OCI-LY3 (cell line): ENCODE results near the gene KAT6B.

Experiments used
- H2AFZ ChIP-seq: fragments of 200-600, 300-600 bp; shearing (Covaris generic); 2 replicates; pipeline ENCODE4 v1.6.0; 2014; ENCODE audit warnings: antibody characterized with exemption, low read depth, low read length
- H3K27ac ChIP-seq: fragments of 200-600, 300-600 bp; sonication (generic); 2 replicates; pipeline ENCODE4 v1.5.1; 2014; ENCODE audit warnings: mild to moderate bottlenecking, low read length, moderate library complexity, mixed read lengths
- H3K27me3 ChIP-seq: fragments of 200-600, 300-600 bp; sonication (generic); 2 replicates; pipeline ENCODE4 v1.6.1; 2014; ENCODE audit warnings: low read depth, low read length, mixed read lengths
- H3K36me3 ChIP-seq: fragments of 200-600, 300-600 bp; sonication (generic); replicated peaks from 2 replicates; pipeline ENCODE3; 2014; ENCODE audit warnings: low read depth, low read length, mixed read lengths
- H3K4me1 ChIP-seq: fragments of 300-600, 200-600 bp; sonication (generic); 2 replicates; pipeline ENCODE4 v1.6.1; 2014; ENCODE audit warnings: low read length, mixed read lengths
- H3K4me2 ChIP-seq: fragments of 200-600, 300-600 bp; sonication (generic); 2 replicates; pipeline ENCODE4 v1.6.1; 2014; ENCODE audit warnings: low read length, mixed read lengths
- H3K4me3 ChIP-seq: fragments of 300-600, 200-600 bp; sonication (generic); 2 replicates; pipeline ENCODE4 v1.5.1; 2014; ENCODE audit warnings: antibody characterized with exemption, mild to moderate bottlenecking, low read length, moderate library complexity
- H3K79me2 ChIP-seq: fragments of 300-600, 200-600 bp; shearing (Covaris generic); 2 replicates; pipeline ENCODE4 v1.6.1; 2014; ENCODE audit warnings: mild to moderate bottlenecking, low read length, mixed read lengths
- H3K9ac ChIP-seq: fragments of 300-600, 200-600 bp; shearing (Covaris generic); 2 replicates; pipeline ENCODE4 v1.6.0; 2014; ENCODE audit warnings: mild to moderate bottlenecking, low read length, moderate library complexity
- H3K9me3 ChIP-seq: fragments of 200-600, 300-600 bp; shearing (Covaris generic); 2 replicates; pipeline ENCODE4 v1.6.1; 2014; ENCODE audit warnings: low read length, mixed read lengths; ENCODE audit not compliant: insufficient read depth
- H4K20me1 ChIP-seq: fragments of 200-600, 300-600 bp; sonication (generic); 2 replicates; pipeline ENCODE4 v1.6.1; 2016; ENCODE audit warnings: low read length, mixed read lengths; ENCODE audit not compliant: insufficient read depth
- CTCF ChIP-seq: fragments of 200-600, 300-600 bp; sonication (generic); IDR thresholded peaks from 2 replicates; pipeline ENCODE4 v1.5.1; 2014; ENCODE audit warnings: antibody characterized with exemption, low read length, low read depth
- EZH2phosphoT487 ChIP-seq: fragments of 200-600 bp; shearing (Covaris generic); IDR thresholded peaks from 2 replicates; pipeline ENCODE4 v1.6.1; 2018; ENCODE audit warnings: antibody characterized with exemption, mixed run types, low read depth

Gene KAT6B

GRCh38 chr10:74816824-74817498 lies 9.4 kb upstream of the KAT6B start:
- TF ChIP-seq CTCF (no peak), EZH2phosphoT487 (no peak)
- no peaks in the 10 kb centered on the region for H3K9me3 ChIP-seq
- H3K79me2 ChIP-seq, result no peaks in the 10 kb centered on the region

GRCh38 chr10:74821501-74821900 lies 4.9 kb upstream of the KAT6B start:
- Histone ChIP-seq H3K79me2 (no peaks in the 10 kb centered on the region), H3K4me1 (0 out of 2 replicates have a peak, but pooled peaks cover 5% of the 10 kb centered on the region), H3K9me3 (no peaks in the 10 kb centered on the region), H3K27ac (no peak overlapping the region), H3K4me2 (no peak overlapping the region), H3K36me3 (no peaks in the 10 kb centered on the region), H4K20me1 (no peaks in the 10 kb centered on the region), H3K9ac (no peak overlapping the region), H2AFZ (no peak overlapping the region), H3K4me3 (no peak overlapping the region), H3K27me3 (no peaks in the 10 kb centered on the region)
- TF ChIP-seq CTCF, result no peak
- no peak for TF ChIP-seq EZH2phosphoT487

More at GRCh38 chr10:74816824-74817498, 9.4 kb upstream of the KAT6B start:
- Histone ChIP-seq H3K36me3 (no peaks in the 10 kb centered on the region), H4K20me1 (no peaks in the 10 kb centered on the region), H3K4me2 (no peak overlapping the region), H3K4me1 (no peaks in the 10 kb centered on the region), H2AFZ (no peak overlapping the region), H3K27ac (no peak overlapping the region), H3K27me3 (no peaks in the 10 kb centered on the region), H3K9ac (no peak overlapping the region), H3K4me3 (no peak overlapping the region)

- no peak overlapping the region for H3K9ac ChIP-seq
- no peak overlapping the region for H3K4me2 ChIP-seq
- no peak for TF ChIP-seq EZH2phosphoT487
- TF ChIP-seq CTCF, result no peak
- H3K27me3 ChIP-seq, result no peaks in the 10 kb centered on the region
- H3K79me2 ChIP-seq, result 0 out of 2 replicates have a peak, but pooled peaks cover under 1% of the 10 kb centered on the region
- H3K9me3 ChIP-seq, result no peaks in the 10 kb centered on the region
- 0 out of 2 replicates have a peak, but pooled peaks cover 5% of the 10 kb centered on the region for H3K4me1 ChIP-seq
- no peaks in the 10 kb centered on the region for H4K20me1 ChIP-seq
- no peak overlapping the region for H3K27ac ChIP-seq
- no peak overlapping the region for H2AFZ ChIP-seq
- no peak overlapping the region for H3K4me3 ChIP-seq
- H3K36me3 ChIP-seq, result no peaks in the 10 kb centered on the region
Observed at GRCh38 chr10:74822101-74822500, 4.3 kb upstream of the KAT6B start.

- TF ChIP-seq CTCF (no peak), EZH2phosphoT487 (no peak)
- Histone ChIP-seq H2AFZ (no peak overlapping the region), H3K27ac (no peak overlapping the region), H3K27me3 (no peaks in the 10 kb centered on the region), H3K4me3 (no peak overlapping the region), H3K79me2 (peaks cover 6% of the 10 kb centered on the region), H3K9ac (no peak overlapping the region), H3K36me3 (no peaks in the 10 kb centered on the region), H3K4me2 (no peak overlapping the region), H4K20me1 (no peaks in the 10 kb centered on the region), H3K4me1 (peaks cover 8% of the 10 kb centered on the region), H3K9me3 (no peaks in the 10 kb centered on the region)
Observed at GRCh38 chr10:74822521-74823089, 3.8 kb upstream of the KAT6B start.
